ENCODE data around the gene PARVB. TPM values are rescaled to one million over a fixed set of nuclear protein-coding genes. Genes with fewer than 3 reads are reported as not detected.

PARVB gene
- total RNA-seq, 2 experiments from 2014 or later: 18.2 to 19.2 TPM

DNA sequence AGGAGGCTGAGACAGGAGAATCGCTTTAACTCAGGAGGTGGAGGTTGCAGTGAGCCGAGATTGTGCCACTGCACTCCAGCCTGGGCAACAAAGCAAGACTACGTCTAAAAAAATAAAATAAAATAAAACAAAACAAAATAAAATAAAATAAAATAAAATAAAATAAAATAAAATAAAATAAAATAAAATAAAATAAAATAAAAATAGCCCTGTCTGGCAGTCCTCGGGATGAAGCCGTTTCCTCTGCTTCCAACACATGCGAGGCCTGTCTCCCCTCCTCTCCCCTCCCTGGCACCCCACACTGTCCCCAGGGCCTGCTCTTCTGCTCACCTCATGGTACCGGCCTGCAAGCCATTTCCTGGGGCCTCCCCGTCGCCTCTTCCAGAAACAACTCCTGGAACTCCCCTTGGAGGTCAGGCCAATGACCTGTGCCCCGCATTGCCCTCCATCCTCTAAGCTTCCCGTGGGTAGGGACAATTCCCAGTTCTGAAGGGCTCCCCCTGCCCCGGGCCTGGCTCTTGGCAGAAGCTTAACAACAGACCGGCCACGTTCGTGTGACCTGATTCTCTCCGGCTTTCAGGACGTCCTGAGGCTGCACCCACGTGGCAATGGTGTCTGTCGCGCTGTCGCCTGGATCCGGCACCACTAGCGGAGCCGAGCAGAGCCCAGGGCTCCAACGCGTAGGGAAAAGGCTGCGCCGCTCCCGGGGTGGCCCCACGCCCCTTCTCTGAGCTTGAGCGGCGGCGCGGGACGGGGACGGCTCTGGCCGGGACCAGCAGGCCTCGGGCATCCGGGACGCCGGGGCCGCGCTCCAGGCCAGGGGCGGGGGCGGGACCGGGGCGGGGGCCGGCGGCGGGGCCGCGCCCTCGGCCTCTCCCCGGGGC is 456 bp upstream of the PARVB start:
- Mint-ChIP-seq H3K36me3 (ENCODE audit: low read depth) (no peaks in the 10 kb centered on the region), H3K27me3 (no peaks in the 10 kb centered on the region), H3K4me1 (peaks cover 41% of the 10 kb centered on the region), H3K4me3 (peak overlapping the region; percentile 75), H3K27ac (peak overlapping the region; percentile 83), H3K9me3 (no peaks in the 10 kb centered on the region)
- CTCF ChIA-PET: interaction anchor here (1.0 kb wide), 1 partner anchor 15 kb away, joined by 3 read pairs; no protein-coding TSS in a partner anchor
- peak; percentile 30 for DNase-seq
- POLR2A ChIA-PET: interaction anchor here (0.5 kb wide), 1 partner anchor 241 kb away, joined by 3 read pairs; no protein-coding TSS in a partner anchor

DNA sequence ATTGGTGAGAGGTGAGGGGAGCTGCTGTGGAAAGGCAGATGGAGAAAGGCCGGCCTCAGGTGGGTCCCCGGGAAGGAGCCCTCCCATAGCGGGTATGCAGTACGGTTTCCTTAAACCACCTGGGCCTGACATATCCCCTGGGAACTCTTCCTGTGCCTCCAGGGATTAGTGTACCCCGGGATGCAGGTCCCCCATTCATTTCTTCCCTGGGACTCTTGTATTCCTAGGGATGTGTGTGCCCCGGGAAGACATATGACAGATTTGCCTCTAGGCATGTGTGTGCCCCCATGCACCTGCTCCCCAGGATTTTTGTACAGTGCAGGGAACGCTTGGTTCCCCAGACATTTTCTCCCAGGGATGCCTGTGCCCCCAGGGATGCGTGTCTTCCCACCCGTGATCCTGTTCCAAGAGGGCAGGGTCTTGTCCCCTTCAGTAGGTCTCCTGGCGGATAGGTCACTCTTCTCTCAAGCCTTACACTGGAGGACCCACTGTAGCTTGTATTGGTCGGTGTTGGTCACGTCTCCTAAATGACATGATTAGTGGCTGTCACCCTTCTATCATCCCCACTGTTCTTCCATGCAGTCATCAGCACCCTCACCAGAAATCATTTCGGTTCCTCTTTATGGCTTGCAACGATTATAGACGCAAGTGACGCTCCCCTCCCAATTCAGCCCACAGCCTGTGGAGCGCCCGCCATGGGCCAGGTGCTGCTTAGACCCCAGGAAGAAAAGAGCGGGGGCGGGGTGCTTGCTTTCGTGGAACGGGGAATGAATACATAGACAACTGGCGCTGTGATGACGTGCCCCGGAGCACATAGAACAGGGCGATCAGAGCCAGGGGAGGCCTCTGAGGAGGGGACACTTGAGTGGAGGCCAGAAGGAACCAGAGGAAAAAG is 1.3 kb downstream of the PARVB start:
- ChIA-PET CTCF (no interaction called here), POLR2A (interaction anchor here (0.6 kb wide), 1 partner anchor 805 kb away, joined by 4 read pairs; no protein-coding TSS in a partner anchor)
- no peak for DNase-seq
- H3K4me1 Mint-ChIP-seq: peaks cover 41% of the 10 kb centered on the region
- peak overlapping the region; percentile 74 for H3K4me3 Mint-ChIP-seq
- H3K27ac Mint-ChIP-seq: peak overlapping the region; percentile 80
- H3K9me3 Mint-ChIP-seq: no peaks in the 10 kb centered on the region
- no peaks in the 10 kb centered on the region for H3K36me3 Mint-ChIP-seq (ENCODE audit: low read depth)
- H3K27me3 Mint-ChIP-seq: no peaks in the 10 kb centered on the region

DNA sequence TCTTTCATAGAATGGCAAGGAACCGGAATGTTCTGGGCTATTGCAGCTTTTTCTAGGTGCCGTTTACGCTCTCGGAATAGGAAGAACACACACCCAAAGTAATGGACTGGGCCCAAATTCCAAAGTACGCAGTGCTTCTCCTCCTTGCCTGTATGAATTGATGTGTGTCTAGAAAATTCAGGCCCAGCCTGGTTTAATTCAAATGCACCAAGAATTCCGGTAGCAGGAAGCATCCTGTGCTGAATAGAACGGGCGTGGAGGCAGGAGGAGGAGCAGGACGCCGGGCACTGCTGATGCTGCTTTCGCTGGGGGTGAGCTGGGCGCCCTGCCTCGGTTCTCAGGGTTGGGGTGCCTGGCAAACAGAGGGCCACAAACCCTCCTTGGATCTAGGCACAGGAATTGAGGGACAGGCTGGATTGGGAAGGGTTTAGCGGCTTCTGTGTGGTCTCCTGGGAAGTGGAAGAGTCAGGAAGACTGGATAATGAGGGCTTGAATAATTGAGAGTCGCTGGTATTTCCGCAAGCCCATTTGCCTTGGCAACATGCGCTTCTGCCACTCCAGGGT is 2.0 kb downstream of the PARVB start:
- no peaks in the 10 kb centered on the region for H3K27me3 Mint-ChIP-seq
- ChIA-PET POLR2A (no interaction called here), CTCF (interaction anchor here (1.0 kb wide), 2 partner anchors 22 to 60 kb away, joined by 3 read pairs; no protein-coding TSS in a partner anchor)
- H3K4me3 Mint-ChIP-seq: peak overlapping the region; percentile 29
- H3K36me3 Mint-ChIP-seq (ENCODE audit: low read depth): no peaks in the 10 kb centered on the region
- peak overlapping the region; percentile 82 for H3K27ac Mint-ChIP-seq
- H3K9me3 Mint-ChIP-seq: no peaks in the 10 kb centered on the region
- no peak for DNase-seq
- peaks cover 47% of the 10 kb centered on the region for H3K4me1 Mint-ChIP-seq

DNA sequence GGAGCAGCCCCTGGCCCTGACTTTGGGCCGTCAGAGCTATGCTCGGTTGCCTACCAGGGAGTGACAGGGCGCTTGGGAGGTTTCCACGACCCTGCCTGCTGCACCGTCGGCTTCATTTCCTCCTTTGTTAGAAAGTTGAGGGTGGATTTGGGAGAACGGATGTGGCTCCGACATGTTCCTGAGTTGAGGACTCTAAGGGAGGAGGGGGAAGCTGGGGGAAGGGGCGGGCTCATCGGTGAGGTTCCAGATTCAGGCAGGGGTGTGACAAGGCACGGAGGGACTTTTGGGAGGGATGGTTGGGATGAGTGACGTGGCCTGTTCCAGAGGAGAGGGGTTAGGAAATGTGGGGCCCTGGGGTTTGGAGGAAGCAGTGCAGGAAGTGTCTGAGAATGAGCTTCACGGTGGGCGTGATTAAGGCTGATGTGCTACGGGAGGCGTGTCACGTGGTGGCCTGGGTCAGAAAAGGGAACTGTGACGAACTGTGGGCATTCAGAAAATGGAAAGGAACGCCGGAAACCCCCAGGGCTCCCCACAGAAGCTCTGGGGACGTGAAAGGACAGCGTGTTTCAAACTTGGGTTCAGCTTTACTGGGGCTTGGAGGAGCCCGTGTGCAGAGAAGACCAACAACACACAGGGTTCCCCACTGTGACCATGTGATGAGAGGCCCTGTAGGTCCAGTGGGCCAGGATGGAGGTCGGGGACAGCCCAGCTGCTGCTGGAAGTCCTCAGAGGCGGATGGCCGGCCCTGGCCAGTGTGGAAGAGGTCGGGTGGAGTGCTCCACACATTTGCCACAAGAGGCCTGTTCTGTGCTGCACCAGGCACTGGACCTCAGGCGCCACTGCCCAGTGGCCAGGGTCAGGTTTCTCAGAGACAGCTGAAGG is 2.8 kb downstream of the PARVB start:
- no peaks in the 10 kb centered on the region for H3K27me3 Mint-ChIP-seq
- H3K36me3 Mint-ChIP-seq (ENCODE audit: low read depth): no peaks in the 10 kb centered on the region
- POLR2A ChIA-PET: no interaction called here
- H3K4me3 Mint-ChIP-seq: peak overlapping the region; percentile 36
- no peaks in the 10 kb centered on the region for H3K9me3 Mint-ChIP-seq
- H3K27ac Mint-ChIP-seq: peak overlapping the region; percentile 82
- peaks cover 55% of the 10 kb centered on the region for H3K4me1 Mint-ChIP-seq
- peak; percentile 67 for DNase-seq
- CTCF ChIA-PET: interaction anchor here (0.7 to 2.0 kb wide), 4 partner anchors 13 to 59 kb away, joined by 3 to 7 read pairs (median 4); no protein-coding TSS in a partner anchor

DNA sequence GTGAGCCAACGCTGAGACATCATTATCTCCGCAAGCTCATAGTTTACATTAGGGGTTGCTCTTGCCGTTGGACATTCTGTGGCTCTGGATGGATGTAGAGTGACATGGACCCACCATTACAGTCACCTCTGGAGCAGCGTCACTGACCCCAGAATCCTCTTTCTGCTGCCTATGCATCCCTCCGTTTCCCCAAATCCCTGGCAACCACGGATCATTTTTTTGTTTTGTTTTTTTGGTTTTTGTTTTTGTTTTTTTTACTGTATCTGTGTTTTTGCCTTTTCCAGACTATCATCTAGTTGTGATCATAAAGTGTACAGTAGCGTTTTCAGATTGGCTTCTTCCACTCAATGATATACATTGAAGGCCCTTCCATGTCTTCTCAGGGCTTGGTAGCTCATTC is 4.0 kb downstream of the PARVB start:
- H3K4me1 Mint-ChIP-seq: peaks cover 50% of the 10 kb centered on the region
- DNase-seq: no peak
- no peak overlapping the region for H3K4me3 Mint-ChIP-seq
- POLR2A ChIA-PET: no interaction called here
- H3K9me3 Mint-ChIP-seq: no peaks in the 10 kb centered on the region
- no peaks in the 10 kb centered on the region for H3K27me3 Mint-ChIP-seq
- H3K27ac Mint-ChIP-seq: peak overlapping the region; percentile 9
- CTCF ChIA-PET: interaction anchor here (0.6 to 2.0 kb wide), 2 partner anchors 13 to 35 kb away, joined by 3 to 7 read pairs; no protein-coding TSS in a partner anchor
- no peaks in the 10 kb centered on the region for H3K36me3 Mint-ChIP-seq (ENCODE audit: low read depth)

DNA sequence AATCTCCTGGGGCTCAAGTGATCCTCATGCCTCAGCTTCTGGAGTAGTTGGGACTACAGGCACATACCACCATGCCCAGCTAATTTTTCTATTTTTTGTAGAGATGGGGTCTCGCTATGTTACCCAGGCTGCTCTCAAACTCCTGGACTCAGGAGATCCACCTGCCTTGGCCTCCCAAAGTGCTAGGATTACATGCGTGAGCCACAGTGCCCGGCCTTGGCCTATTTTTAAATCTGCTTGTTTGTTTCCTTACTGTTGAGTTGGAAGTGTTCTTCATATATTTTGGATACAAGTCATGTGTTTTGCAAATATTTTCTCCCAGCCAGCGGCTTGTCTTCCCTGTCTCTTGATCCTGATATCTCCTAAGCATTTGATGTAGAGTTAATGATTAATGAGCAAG is 5.0 kb downstream of the PARVB start:
- H3K27ac Mint-ChIP-seq: no peak overlapping the region
- peaks cover 46% of the 10 kb centered on the region for H3K4me1 Mint-ChIP-seq
- H3K36me3 Mint-ChIP-seq (ENCODE audit: low read depth): no peaks in the 10 kb centered on the region
- CTCF ChIA-PET: interaction anchor here (1.0 kb wide), 1 partner anchor 33 kb away, joined by 3 read pairs; no protein-coding TSS in a partner anchor
- H3K4me3 Mint-ChIP-seq: no peak overlapping the region
- DNase-seq: no peak
- no peaks in the 10 kb centered on the region for H3K9me3 Mint-ChIP-seq
- POLR2A ChIA-PET: no interaction called here
- no peaks in the 10 kb centered on the region for H3K27me3 Mint-ChIP-seq

DNA sequence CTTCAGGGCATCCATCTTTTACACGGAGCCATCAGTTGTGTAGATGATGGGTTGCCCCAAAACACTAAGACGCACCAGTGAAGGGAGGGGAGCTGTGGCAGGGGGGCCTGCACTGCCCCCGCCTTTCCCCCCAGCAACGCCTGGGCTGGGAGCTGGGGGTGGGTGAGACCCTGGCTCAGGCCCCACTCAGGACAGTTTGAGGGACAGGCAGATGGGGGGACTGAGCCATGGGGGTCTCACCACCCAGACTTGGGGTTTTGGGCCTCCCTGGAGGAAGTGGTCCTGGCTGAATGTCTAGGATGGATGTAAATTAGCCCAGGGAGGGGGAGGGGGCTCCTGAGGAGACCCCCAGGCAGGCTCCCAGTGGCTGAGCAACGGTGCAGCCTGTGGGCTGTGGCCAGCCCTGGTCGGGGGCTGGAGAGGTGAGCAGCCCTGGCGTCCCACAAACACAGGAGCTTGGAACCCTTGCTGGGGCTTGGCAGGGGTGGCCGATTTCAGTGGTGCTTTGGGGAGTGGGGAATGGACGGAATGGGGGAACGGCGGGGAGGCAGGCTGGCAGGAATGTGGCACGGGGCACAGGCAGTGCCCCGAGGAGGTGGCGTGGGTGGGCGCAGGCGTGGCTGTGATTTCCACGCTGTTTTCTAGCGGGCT is 6.1 kb downstream of the PARVB start:
- no peak for DNase-seq
- Mint-ChIP-seq H3K27ac (peak overlapping the region; percentile 52), H3K36me3 (ENCODE audit: low read depth) (no peaks in the 10 kb centered on the region), H3K4me1 (peaks cover 42% of the 10 kb centered on the region), H3K27me3 (no peaks in the 10 kb centered on the region), H3K4me3 (no peak overlapping the region), H3K9me3 (no peaks in the 10 kb centered on the region)
- ChIA-PET CTCF (no interaction called here), POLR2A (no interaction called here)

DNA sequence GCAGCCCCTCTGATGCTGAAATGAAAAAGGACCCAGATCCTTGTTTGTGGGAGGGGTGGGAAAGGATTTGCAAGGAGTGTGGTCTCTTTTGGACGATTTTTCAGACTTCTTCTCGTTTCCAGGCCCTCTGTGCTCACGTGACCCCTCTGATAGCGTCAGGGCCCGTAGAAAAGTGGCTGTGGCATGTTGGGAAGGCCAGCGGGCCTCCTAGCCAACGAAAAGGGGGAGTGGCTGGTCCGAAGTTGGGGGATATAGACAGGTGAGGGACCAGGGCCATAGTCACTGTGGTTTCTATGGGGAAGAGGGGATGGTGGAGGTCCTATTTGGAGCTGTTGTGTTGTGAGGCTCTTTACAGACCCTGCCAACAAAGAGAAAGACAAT is 6.6 kb downstream of the PARVB start:
- DNase-seq: no peak
- Mint-ChIP-seq H3K27ac (peak overlapping the region; percentile 52), H3K27me3 (no peaks in the 10 kb centered on the region), H3K4me1 (peaks cover 37% of the 10 kb centered on the region), H3K4me3 (no peak overlapping the region), H3K9me3 (no peaks in the 10 kb centered on the region), H3K36me3 (ENCODE audit: low read depth) (no peaks in the 10 kb centered on the region)
- ChIA-PET POLR2A (no interaction called here), CTCF (interaction anchor here (0.9 kb wide), 1 partner anchor 12 kb away, joined by 3 read pairs; no protein-coding TSS in a partner anchor)

DNA sequence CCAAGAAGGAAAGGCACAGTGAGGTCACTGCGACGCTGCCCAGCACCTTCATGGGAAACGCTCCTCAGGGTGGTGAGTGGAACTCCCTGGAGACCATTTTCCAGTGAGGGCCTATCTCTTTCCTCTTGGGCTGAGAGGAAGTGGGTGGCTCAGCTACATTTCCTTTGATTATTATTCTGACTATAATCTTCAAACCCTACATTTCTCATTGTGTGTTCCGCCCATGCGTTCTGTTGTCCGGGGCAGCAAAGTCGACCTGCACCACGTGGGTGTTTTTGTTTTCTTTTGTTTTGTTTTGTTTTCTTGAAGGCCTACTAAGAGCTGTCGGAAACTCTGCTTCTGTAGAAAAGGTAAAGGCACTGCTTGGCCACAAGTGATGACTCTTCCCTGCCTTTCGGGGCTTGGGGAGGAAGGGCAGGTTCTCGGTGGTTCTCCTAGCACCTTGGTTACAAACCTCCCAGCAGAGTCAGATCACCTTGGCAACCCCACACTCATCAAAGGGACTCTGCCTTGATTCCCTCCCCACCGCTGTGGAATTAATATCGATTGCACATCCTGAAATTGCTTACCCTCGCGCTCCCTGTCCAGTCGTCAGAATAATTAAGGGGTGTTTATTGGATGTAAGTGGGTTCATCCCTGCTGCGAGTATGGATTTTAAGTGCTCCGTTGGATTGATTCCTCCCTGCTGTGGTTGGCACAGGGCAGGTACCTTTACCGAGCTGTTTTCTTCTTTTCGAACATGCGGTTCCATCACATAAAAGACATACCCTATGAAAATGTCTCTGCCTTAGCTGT is 7.3 kb downstream of the PARVB start:
- Mint-ChIP-seq H3K27me3 (no peaks in the 10 kb centered on the region), H3K4me3 (peak overlapping the region; percentile 15), H3K9me3 (no peaks in the 10 kb centered on the region), H3K27ac (peak overlapping the region; percentile 60), H3K36me3 (ENCODE audit: low read depth) (no peaks in the 10 kb centered on the region), H3K4me1 (peaks cover 32% of the 10 kb centered on the region)
- POLR2A ChIA-PET: no interaction called here
- DNase-seq: no peak
- CTCF ChIA-PET: interaction anchor here (0.9 kb wide), 1 partner anchor 11 kb away, joined by 3 read pairs; no protein-coding TSS in a partner anchor

DNA sequence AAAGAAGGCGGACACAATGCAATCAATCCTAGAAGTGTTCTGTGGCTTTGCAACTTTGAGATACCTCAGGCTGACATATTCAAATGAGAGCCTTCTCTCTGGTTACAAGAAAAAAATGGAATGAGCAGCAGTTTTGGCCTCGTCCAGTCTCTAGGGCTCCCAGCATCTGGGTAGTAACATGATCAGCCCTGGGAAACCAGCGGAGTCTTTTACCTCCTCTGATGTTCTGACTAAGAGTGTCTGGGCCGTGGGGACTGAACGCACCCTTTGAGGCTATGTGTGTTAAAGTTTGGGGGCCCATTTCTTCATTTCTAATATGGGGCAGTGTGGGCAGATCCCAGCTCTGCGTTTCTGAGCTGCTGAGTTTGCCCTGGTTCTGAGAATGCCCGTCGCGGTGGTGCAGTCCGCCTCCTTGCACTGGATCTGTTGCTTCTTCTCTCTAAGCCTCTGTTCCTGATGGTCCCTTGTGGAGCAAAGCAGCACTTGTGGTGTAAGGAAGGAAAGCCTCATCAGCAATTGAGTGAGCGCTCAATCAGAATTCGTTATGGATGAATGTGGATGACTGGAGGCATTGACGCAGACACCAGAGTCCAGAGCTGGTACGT is 8.1 kb downstream of the PARVB start:
- Mint-ChIP-seq H3K9me3 (no peaks in the 10 kb centered on the region), H3K4me3 (no peak overlapping the region), H3K27ac (no peak overlapping the region), H3K36me3 (ENCODE audit: low read depth) (no peaks in the 10 kb centered on the region), H3K4me1 (peaks cover 23% of the 10 kb centered on the region), H3K27me3 (no peaks in the 10 kb centered on the region)
- no peak for DNase-seq
- CTCF ChIA-PET: no interaction called here
- POLR2A ChIA-PET: no interaction called here

DNA sequence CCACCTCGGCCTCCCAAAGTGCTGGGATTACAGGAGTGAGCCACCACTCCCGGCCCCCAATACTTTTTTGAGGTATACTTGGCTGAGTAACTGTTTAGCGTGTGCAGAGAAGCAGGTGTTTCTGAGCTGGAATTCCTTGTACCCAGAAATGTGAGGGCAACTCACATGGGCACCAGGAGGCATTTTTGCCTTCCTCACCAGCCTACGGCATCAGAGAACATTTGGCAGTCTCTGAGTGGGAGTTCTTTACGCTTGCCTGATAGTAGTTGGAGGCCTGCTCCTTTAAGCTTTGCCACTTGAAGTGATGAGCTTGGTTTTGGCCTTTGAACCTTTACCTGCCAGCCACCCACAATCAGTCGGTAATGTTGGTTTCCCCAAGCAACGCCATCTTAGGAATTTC is 9.2 kb downstream of the PARVB start:
- DNase-seq: no peak
- Mint-ChIP-seq H3K9me3 (no peaks in the 10 kb centered on the region), H3K36me3 (ENCODE audit: low read depth) (no peaks in the 10 kb centered on the region), H3K4me1 (peaks cover 18% of the 10 kb centered on the region), H3K27ac (no peak overlapping the region), H3K4me3 (no peak overlapping the region), H3K27me3 (no peaks in the 10 kb centered on the region)
- ChIA-PET POLR2A (no interaction called here), CTCF (interaction anchor here (0.8 to 1.5 kb wide), 2 partner anchors 34 to 40 kb away, joined by 3 to 4 read pairs; no protein-coding TSS in a partner anchor)

All from activated CD4-positive, alpha-beta T cell treated with anti-CD3 and anti-CD28 coated beads, Interleukin-2, amount 10 ng/mL, durations not matched to agents 7 days and 5 days (primary cell).